ENCODE data around the gene RBMS1.

RBMS1 gene

DNA sequence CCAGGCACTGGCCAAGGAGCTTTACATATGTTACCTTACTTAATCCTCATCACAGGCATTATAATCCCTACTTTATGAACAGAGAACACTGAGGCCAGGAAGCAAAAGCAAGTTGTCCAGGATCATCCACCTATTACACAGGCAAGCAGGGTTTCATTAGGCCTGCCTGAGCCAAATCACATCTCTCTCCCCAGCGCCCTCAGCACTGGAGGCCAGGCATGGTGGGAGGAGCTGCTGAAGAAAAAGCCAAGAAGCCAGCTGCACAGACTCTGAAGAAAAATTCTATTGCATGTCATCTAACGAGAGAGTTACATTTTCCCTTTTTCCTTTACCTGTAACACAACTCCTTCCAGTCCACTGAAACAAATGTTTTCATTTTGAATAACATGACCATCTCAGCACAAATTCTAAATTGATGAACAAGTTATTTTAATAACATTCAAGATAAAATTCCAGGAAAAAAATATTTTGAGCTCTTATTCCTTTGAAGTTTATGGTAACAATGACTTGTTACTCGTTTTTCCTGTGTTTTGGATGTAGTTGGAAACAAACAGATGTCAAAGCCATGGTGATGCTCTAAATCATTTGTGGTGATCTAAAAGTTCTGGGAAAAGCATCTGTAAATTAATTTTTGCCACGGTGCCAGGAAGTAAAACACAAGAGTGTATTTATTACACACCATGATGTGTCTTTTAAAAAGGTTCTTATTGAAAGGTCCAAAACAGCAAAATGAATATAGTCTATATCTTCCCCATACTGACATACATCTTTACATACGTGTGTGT is 154.5 kb downstream of the RBMS1 start:
- Histone ChIP-seq H3K36me3 (replicated peaks; ENCODE audit: low read depth, low read length) (no peaks in the 10 kb centered on the region), H3K9me3 (ENCODE audit: insufficient read depth, low read length) (no peaks in the 10 kb centered on the region), H2AFZ (ENCODE audit: low read depth, low read length) (no peak overlapping the region), H3K27me3 (ENCODE audit: low read depth, low read length) (no peaks in the 10 kb centered on the region), H3K4me2 (ENCODE audit: low read length) (no peak overlapping the region), H3K79me2 (ENCODE audit: low read length) (no peaks in the 10 kb centered on the region), H3K9ac (ENCODE audit: low read length) (no peak overlapping the region), H3K4me3 (ENCODE audit: low read length) (no peak overlapping the region), H4K20me1 (ENCODE audit: insufficient read depth, low read length) (no peaks in the 10 kb centered on the region), H3K27ac (ENCODE audit: low read length) (no peak overlapping the region), H3K4me1 (ENCODE audit: low read length) (no peaks in the 10 kb centered on the region)
- no peak for TF ChIP-seq EZH2phosphoT487 (IDR thresholded peaks at IDR 0.05; ENCODE audit: low read depth)
- TF ChIP-seq, protein P1, sequence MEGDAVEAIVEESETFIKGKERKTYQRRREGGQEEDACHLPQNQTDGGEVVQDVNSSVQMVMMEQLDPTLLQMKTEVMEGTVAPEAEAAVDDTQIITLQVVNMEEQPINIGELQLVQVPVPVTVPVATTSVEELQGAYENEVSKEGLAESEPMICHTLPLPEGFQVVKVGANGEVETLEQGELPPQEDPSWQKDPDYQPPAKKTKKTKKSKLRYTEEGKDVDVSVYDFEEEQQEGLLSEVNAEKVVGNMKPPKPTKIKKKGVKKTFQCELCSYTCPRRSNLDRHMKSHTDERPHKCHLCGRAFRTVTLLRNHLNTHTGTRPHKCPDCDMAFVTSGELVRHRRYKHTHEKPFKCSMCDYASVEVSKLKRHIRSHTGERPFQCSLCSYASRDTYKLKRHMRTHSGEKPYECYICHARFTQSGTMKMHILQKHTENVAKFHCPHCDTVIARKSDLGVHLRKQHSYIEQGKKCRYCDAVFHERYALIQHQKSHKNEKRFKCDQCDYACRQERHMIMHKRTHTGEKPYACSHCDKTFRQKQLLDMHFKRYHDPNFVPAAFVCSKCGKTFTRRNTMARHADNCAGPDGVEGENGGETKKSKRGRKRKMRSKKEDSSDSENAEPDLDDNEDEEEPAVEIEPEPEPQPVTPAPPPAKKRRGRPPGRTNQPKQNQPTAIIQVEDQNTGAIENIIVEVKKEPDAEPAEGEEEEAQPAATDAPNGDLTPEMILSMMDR (IDR thresholded peaks at IDR 0.05; ENCODE audit: low read depth, low read length) = no peak

DNA sequence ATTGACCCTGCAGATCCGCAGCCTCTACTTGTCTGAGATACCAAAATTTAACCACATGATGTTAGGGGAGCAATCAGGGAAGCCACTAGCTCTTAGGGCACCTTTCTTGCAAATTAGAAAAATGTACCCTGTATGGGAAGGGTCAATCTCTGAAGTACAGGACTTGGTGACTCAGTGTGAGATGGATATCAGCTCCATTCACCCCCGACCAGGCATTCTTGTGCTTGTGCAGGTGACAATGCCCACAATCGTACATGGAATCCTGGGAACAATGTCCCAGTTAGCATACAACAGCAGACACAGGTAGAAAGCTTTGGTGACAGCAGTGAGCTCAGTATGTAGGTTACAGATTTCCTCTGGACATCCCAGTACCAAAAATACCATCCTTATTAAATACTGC is 155.9 kb downstream of the RBMS1 start:
- H4K20me1 ChIP-seq (ENCODE audit: insufficient read depth, low read length) = no peaks in the 10 kb centered on the region
- no peaks in the 10 kb centered on the region for H3K36me3 ChIP-seq (replicated peaks; ENCODE audit: low read depth, low read length)
- H3K27me3 ChIP-seq (ENCODE audit: low read depth, low read length) = no peaks in the 10 kb centered on the region
- H3K27ac ChIP-seq (ENCODE audit: low read length) = no peak overlapping the region
- no peak overlapping the region for H3K4me3 ChIP-seq (ENCODE audit: low read length)
- H3K4me2 ChIP-seq (ENCODE audit: low read length) = no peak overlapping the region
- no peaks in the 10 kb centered on the region for H3K79me2 ChIP-seq (ENCODE audit: low read length)
- no peak overlapping the region for H2AFZ ChIP-seq (ENCODE audit: low read depth, low read length)
- TF ChIP-seq EZH2phosphoT487 (IDR thresholded peaks at IDR 0.05; ENCODE audit: low read depth) = no peak
- TF ChIP-seq, protein P1 (IDR thresholded peaks at IDR 0.05; ENCODE audit: low read depth, low read length) = no peak
- no peaks in the 10 kb centered on the region for H3K4me1 ChIP-seq (ENCODE audit: low read length)
- no peaks in the 10 kb centered on the region for H3K9me3 ChIP-seq (ENCODE audit: insufficient read depth, low read length)
- no peak overlapping the region for H3K9ac ChIP-seq (ENCODE audit: low read length)

DNA sequence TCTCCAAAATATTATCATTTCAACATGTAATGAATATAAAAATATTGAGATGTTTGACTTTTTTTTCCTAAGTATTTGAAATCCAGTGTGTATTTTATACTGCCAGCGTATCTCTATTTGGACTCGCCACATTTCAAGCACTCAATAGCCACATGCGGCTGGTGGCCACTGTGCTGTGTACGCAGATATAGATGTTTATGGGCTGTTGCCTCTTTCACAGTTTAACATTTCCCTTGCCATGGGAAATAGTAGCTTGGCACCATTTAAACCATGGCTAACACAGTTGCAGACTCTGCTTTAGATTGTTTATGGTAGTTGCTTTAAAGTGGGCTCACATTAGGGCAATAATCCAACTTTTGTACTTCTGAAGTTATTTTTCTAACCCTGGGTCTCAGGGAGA is 157.0 kb downstream of the RBMS1 start:
- TF ChIP-seq, protein P1 (IDR thresholded peaks at IDR 0.05; ENCODE audit: low read depth, low read length) = no peak
- TF ChIP-seq EZH2phosphoT487 (IDR thresholded peaks at IDR 0.05; ENCODE audit: low read depth) = no peak
- Histone ChIP-seq H3K9me3 (ENCODE audit: insufficient read depth, low read length) (no peaks in the 10 kb centered on the region), H3K4me1 (ENCODE audit: low read length) (no peaks in the 10 kb centered on the region), H4K20me1 (ENCODE audit: insufficient read depth, low read length) (no peaks in the 10 kb centered on the region), H3K9ac (ENCODE audit: low read length) (no peak overlapping the region), H3K79me2 (ENCODE audit: low read length) (no peaks in the 10 kb centered on the region), H3K36me3 (replicated peaks; ENCODE audit: low read depth, low read length) (no peaks in the 10 kb centered on the region), H3K27me3 (ENCODE audit: low read depth, low read length) (no peaks in the 10 kb centered on the region), H3K27ac (ENCODE audit: low read length) (no peak overlapping the region), H2AFZ (ENCODE audit: low read depth, low read length) (no peak overlapping the region), H3K4me3 (ENCODE audit: low read length) (no peak overlapping the region), H3K4me2 (ENCODE audit: low read length) (no peak overlapping the region)

DNA sequence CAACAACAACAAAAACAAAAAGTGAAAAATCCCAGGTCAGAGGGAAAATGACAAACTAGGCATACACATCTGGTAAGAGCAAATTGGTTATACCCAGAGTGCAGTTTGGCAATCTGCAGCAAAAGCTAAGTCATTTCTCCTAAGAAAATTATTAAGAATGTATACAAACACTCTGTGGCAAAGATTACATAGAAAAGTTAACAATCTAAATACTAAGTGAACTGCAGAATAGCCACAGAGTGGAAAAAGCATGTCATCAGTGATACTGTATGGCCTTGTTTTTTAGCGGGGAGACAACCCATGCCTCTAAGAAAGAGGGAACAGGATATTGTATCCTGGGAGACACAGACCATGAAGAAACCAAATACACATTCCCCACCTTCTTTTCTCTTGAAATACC is 157.5 kb downstream of the RBMS1 start:
- Histone ChIP-seq H3K4me2 (ENCODE audit: low read length) (no peak overlapping the region), H4K20me1 (ENCODE audit: insufficient read depth, low read length) (no peaks in the 10 kb centered on the region), H3K79me2 (ENCODE audit: low read length) (no peaks in the 10 kb centered on the region), H2AFZ (ENCODE audit: low read depth, low read length) (no peak overlapping the region), H3K27me3 (ENCODE audit: low read depth, low read length) (no peaks in the 10 kb centered on the region), H3K36me3 (replicated peaks; ENCODE audit: low read depth, low read length) (no peaks in the 10 kb centered on the region), H3K4me1 (ENCODE audit: low read length) (no peaks in the 10 kb centered on the region), H3K4me3 (ENCODE audit: low read length) (no peak overlapping the region), H3K9me3 (ENCODE audit: insufficient read depth, low read length) (no peaks in the 10 kb centered on the region), H3K27ac (ENCODE audit: low read length) (no peak overlapping the region), H3K9ac (ENCODE audit: low read length) (no peak overlapping the region)
- TF ChIP-seq EZH2phosphoT487 (IDR thresholded peaks at IDR 0.05; ENCODE audit: low read depth) = no peak
- TF ChIP-seq, protein P1 (IDR thresholded peaks at IDR 0.05; ENCODE audit: low read depth, low read length) = no peak

Data from OCI-LY3 (cell line).